Measurements from ENCODE around the gene CCT6B.

DNA sequence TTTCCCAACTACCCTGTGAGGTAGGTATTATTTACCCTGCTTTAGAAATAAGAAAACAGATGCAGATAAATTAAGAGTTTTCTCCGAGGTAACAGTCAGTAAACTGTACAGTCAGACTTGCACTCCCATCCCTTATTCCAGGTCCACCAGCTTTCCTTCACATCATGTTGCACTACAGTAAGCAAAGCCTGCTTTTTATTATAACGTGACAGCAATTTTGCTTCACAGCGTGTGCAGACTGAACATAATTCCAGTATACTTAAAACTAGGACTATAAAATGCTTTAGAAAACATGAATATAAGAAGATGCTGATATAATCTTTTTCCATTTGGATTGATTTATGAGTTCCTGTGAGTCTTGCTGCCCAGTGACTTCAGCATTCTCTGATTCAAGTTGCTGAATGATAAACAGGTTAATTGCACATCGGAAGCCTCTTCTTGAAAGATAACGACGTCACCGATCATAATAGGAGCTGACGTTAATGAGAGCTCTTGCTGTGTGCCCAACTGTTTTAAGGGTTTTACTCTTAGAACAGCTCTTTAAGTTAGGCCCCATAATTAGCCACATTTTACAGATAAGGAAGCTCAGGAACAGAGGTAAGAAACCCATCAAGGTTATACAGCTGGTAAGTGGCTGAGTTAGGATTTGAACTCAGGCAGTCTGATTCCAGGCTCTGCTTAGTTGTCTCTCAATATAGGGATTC, 20.4 kb upstream of the CCT6B start:
- TF ChIP-seq, protein P1, sequence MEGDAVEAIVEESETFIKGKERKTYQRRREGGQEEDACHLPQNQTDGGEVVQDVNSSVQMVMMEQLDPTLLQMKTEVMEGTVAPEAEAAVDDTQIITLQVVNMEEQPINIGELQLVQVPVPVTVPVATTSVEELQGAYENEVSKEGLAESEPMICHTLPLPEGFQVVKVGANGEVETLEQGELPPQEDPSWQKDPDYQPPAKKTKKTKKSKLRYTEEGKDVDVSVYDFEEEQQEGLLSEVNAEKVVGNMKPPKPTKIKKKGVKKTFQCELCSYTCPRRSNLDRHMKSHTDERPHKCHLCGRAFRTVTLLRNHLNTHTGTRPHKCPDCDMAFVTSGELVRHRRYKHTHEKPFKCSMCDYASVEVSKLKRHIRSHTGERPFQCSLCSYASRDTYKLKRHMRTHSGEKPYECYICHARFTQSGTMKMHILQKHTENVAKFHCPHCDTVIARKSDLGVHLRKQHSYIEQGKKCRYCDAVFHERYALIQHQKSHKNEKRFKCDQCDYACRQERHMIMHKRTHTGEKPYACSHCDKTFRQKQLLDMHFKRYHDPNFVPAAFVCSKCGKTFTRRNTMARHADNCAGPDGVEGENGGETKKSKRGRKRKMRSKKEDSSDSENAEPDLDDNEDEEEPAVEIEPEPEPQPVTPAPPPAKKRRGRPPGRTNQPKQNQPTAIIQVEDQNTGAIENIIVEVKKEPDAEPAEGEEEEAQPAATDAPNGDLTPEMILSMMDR (conservative IDR thresholded peaks at IDR 0.05) = no peak
- TF ChIP-seq EZH2 (IDR thresholded peaks at IDR 0.05; ENCODE audit: low read depth) = no peak
